Omental fat pad (tissue), 4 donors: ENCODE measurements around the gene CELF4. TPM values are rescaled to one million over a fixed set of nuclear protein-coding genes. Genes with fewer than 3 reads are reported as not detected.

Experiments
- ATAC-seq: fragments of 150-250 bp; one replicate; pipeline ENCODE4 v1.9.1; 2016; ENCODE audit warnings: mild to moderate bottlenecking, moderate library complexity; ENCODE audit not compliant: low FRiP score
- DNase-seq: peaks from one replicate; pipeline ENCODE4 v3.0.0-alpha.2; 2019; ENCODE audit warnings: low spot score
- CTCF ChIP-seq, 3 donors: fragments of 450-650 bp; IDR thresholded peaks; one replicate each; pipeline ENCODE4 v1.5.1; 2016 to 2017; ENCODE audit warnings: antibody characterized with exemption in 3 of 3, mild to moderate bottlenecking in 3 of 3, moderate library complexity in 2 of 3
- total RNA-seq, 4 donors: library from RNA; depleted of rRNA; stranded (reverse); fragments of >200 nt; gene quantifications; one replicate each; pipeline ENCODE4 v1.1.0, GENCODE V29; 2016

Gene CELF4
- total RNA-seq, 4 donors from 2014 or later, result 0.37 to 0.47 TPM; not detected in 2

- no peak for ATAC-seq
- no peak for DNase-seq
- no peak for TF ChIP-seq CTCF (IDR thresholded peaks at IDR 0.05)
These were observed 10.0 kb upstream of the CELF4 start for GRCh38 chr18:37575646-37576045.

- no peak for DNase-seq
- no peak for TF ChIP-seq CTCF (IDR thresholded peaks at IDR 0.05)
- no peak for ATAC-seq
These were observed 8.5 kb upstream of the CELF4 start for GRCh38 chr18:37574113-37574512.

GRCh38 chr18:37572736-37573135 is 7.1 kb upstream of the CELF4 start:
- no peak for DNase-seq
- TF ChIP-seq CTCF (IDR thresholded peaks at IDR 0.05), result no peak
- no peak for ATAC-seq

GRCh38 chr18:37571266-37571665 is 5.7 kb upstream of the CELF4 start:
- TF ChIP-seq CTCF (IDR thresholded peaks at IDR 0.05), result no peak
- DNase-seq (no peak), ATAC-seq (no peak)

- ATAC-seq, result no peak
- TF ChIP-seq CTCF (IDR thresholded peaks at IDR 0.05), result no peak
- no peak for DNase-seq
These were observed 4.8 kb upstream of the CELF4 start for GRCh38 chr18:37570336-37570930.

GRCh38 chr18:37568671-37569070 is 3.1 kb upstream of the CELF4 start:
- no peak for TF ChIP-seq CTCF (IDR thresholded peaks at IDR 0.05)
- ATAC-seq (no peak), DNase-seq (no peak)

GRCh38 chr18:37567994-37568359 is 2.4 kb upstream of the CELF4 start:
- ATAC-seq (no peak), DNase-seq (no peak)
- TF ChIP-seq CTCF (IDR thresholded peaks at IDR 0.05), result no peak
